ENCODE measurements around the gene ZDHHC1. TPM values are rescaled to one million over a fixed set of nuclear protein-coding genes. Genes with fewer than 3 reads are reported as not detected.

Gene ZDHHC1
- total and polyA plus RNA-seq, 2 of the 13 experiments (the other 11 are each of a cell fraction or from before 2014, with no cell fraction given), result 0.51 to 1.1 TPM

DNA sequence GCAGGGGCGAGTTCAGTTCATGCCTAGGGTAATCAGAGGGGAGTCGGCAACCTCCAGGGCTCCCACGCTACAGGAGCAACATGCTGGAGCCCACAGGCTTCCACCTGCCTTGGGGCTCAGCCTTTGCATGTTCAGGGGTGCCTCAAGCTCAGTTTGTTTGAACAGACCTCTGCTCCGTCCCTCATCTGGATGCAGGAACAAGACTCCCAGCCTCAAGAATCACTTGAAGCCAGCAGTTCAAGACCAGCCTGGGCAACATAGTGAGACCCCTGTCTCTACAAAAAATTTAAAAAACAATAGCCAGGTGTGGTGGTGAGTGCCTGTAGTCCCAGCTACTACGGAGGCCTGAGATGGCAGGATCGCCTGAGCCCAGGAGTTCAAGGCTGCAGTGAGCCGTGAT is 9.7 kb upstream of the ZDHHC1 start:
- BruUV-seq (replicated peaks), result no TSS peak
- no peak for FAIRE-seq

DNA sequence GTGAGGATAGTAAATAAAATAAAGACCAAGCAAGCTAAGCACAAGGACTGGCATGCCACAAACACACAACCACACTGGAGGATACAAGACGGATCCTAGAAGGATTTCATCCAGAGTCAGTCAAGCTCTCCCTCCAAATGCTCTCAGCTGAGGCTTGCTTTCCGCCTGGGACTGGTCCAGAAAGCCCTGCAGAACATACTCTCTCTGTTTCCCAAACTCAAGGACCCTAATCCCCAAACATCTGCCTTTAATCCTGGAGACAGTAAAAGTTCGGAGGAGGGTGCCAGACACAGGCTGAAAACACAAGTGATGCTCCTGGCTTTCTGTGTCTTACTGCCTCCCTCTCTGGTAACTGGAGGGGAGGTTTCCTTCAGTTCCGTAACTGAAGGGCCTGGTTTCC is 9.3 kb upstream of the ZDHHC1 start:
- ATAC-seq, result no peak
- H3K9ac ChIP-seq (ENCODE audit: insufficient read depth, low read depth, low read length), result no peak overlapping the region
- intact Hi-C loops (cut with micrococcal nuclease; ENCODE audit: unreplicated experiment), result loop anchor here (1.0 to 5.0 kb wide), 2 partner anchors 57 to 89 kb away; partner anchors contain the start of genes AGRP and ATP6V0D1
- no TSS peak for BruUV-seq (replicated peaks)
- no peak for DNase-seq (ENCODE audit: low spot score)
- H3K27me3 ChIP-seq (ENCODE audit: control insufficient read depth in 1 of 2, insufficient read depth in 2 of 2, low read length in 2 of 2), result peaks cover 5 to 35% of the 10 kb centered on the region in 2 experiments
- in situ Hi-C loops (cut with HindIII; ENCODE audit: extremely low pct_ligation_motif_present, low pct_unique_long_range_greater_than_20kb), result no loop called here
- H3K36me3 ChIP-seq (replicated peaks in 1 of 2; ENCODE audit: control insufficient read depth in 1 of 2, insufficient read depth in 2 of 2, low read length in 2 of 2), result no peaks in the 10 kb centered on the region
- no peak overlapping the region for H3K27ac ChIP-seq (ENCODE audit: extremely low read length, insufficient read depth, low read length)
- POLR2A ChIA-PET, result no interaction called here
- no peaks in the 10 kb centered on the region for H3K79me2 ChIP-seq (ENCODE audit: insufficient read depth, low read length)
- peaks cover 34% of the 10 kb centered on the region for H3K4me1 ChIP-seq (ENCODE audit: insufficient read depth, low read length)
- TF ChIP-seq ZNF160 (CRISPR knock-in tag; IDR thresholded peaks at IDR 0.05) (no peak), HNRNPH1 (optimal IDR thresholded peaks at IDR 0.05; ENCODE audit: low read depth, low read length) (no peak), EZH2 (conservative IDR thresholded peaks at IDR 0.05; ENCODE audit: low read depth, low read length) (peak; percentile 66; the same call in 1 of the 2 replicates), FOXA3 (CRISPR knock-in tag; IDR thresholded peaks at IDR 0.05) (no peak), SMAD9 (CRISPR knock-in tag; IDR thresholded peaks at IDR 0.05) (no peak)
- TF ChIP-seq, protein P1, sequence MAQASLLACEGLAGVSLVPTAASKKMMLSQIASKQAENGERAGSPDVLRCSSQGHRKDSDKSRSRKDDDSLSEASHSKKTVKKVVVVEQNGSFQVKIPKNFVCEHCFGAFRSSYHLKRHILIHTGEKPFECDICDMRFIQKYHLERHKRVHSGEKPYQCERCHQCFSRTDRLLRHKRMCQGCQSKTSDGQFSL (CRISPR knock-in tag; IDR thresholded peaks at IDR 0.05), result no peak
- CTCF ChIA-PET (ENCODE audit: low intra/inter-chr PET ratio, low total read pairs), result interaction anchor here (6.5 kb wide), 1 partner anchor 41 kb away, joined by 98 read pairs; no protein-coding TSS in a partner anchor
- no peaks in the 10 kb centered on the region for H4K20me1 ChIP-seq (ENCODE audit: insufficient read depth, low read length)
- H2AFZ ChIP-seq (ENCODE audit: low read length), result no peak overlapping the region
- FAIRE-seq, result no peak
- no peaks in the 10 kb centered on the region for H3K9me3 ChIP-seq (ENCODE audit: low read length)
- H3K4me3 ChIP-seq (replicated peaks in 1 of 3; ENCODE audit: insufficient read depth in 1 of 3, low read depth in 2 of 3, low read length in 3 of 3), result no peak overlapping the region
- WGBS (ENCODE audit: low lambda C conversion rate), result 15% methylated on average over 4 of the region's 4 CpGs
- no peak overlapping the region for H3K4me2 ChIP-seq (ENCODE audit: low read depth, low read length)

More for the DNA sequence above, 9.7 kb upstream of the ZDHHC1 start:
- Histone ChIP-seq H3K9me3 (ENCODE audit: low read length) (no peaks in the 10 kb centered on the region), H3K36me3 (replicated peaks in 1 of 2; ENCODE audit: control insufficient read depth in 1 of 2, insufficient read depth in 2 of 2, low read length in 2 of 2) (no peaks in the 10 kb centered on the region), H3K27ac (ENCODE audit: extremely low read length, insufficient read depth, low read length) (no peak overlapping the region), H4K20me1 (ENCODE audit: insufficient read depth, low read length) (no peaks in the 10 kb centered on the region), H3K4me1 (ENCODE audit: insufficient read depth, low read length) (peaks cover 34% of the 10 kb centered on the region), H3K9ac (ENCODE audit: insufficient read depth, low read depth, low read length) (no peak overlapping the region), H3K79me2 (ENCODE audit: insufficient read depth, low read length) (no peaks in the 10 kb centered on the region), H3K4me2 (ENCODE audit: low read depth, low read length) (no peak overlapping the region), H3K27me3 (ENCODE audit: control insufficient read depth in 1 of 2, insufficient read depth in 2 of 2, low read length in 2 of 2) (peaks cover 5 to 35% of the 10 kb centered on the region in 2 experiments), H3K4me3 (replicated peaks in 1 of 3; ENCODE audit: insufficient read depth in 1 of 3, low read depth in 2 of 3, low read length in 3 of 3) (no peak overlapping the region), H2AFZ (ENCODE audit: low read length) (no peak overlapping the region)
- in situ Hi-C loops (cut with HindIII; ENCODE audit: extremely low pct_ligation_motif_present, low pct_unique_long_range_greater_than_20kb), result no loop called here
- ATAC-seq (no peak), DNase-seq (ENCODE audit: low spot score) (no peak)
- TF ChIP-seq ZNF563 (CRISPR knock-in tag; IDR thresholded peaks at IDR 0.05) (no peak), ZNF619 (CRISPR knock-in tag; IDR thresholded peaks at IDR 0.05) (no peak)
- ChIA-PET CTCF (ENCODE audit: low intra/inter-chr PET ratio, low total read pairs) (interaction anchor here (6.5 kb wide), 1 partner anchor 41 kb away, joined by 98 read pairs; no protein-coding TSS in a partner anchor), POLR2A (no interaction called here)
- intact Hi-C loops (cut with micrococcal nuclease; ENCODE audit: unreplicated experiment), result loop anchor here (5.0 kb wide), 1 partner anchor 56 kb away; the partner anchor contains the start of genes AGRP and ATP6V0D1
- 36% methylated on average over 6 of the region's 7 CpGs for WGBS (ENCODE audit: low lambda C conversion rate)

All from HepG2 (cell line).